ENCODE results near the gene APBA2.
"Not testable (repeated sequence)": the region's sequence is repeated elsewhere in the genome, so short reads cannot be mapped to it uniquely, and the experiment has no call there.

APBA2 gene

GRCh38 chr15:28888900-28889299, 3.1 kb downstream of the APBA2 start:
- no peak for DNase-seq (ENCODE audit: extremely low spot score)
- TF ChIP-seq CTCF (IDR thresholded peaks at IDR 0.05; ENCODE audit: control extremely low read depth, extremely low read depth, low read depth, missing control alignments): no peak
- CTCF ChIA-PET: no interaction called here
- POLR2A ChIA-PET: no interaction called here

- no peak for DNase-seq (ENCODE audit: extremely low spot score)
- ChIA-PET POLR2A (no interaction called here), CTCF (no interaction called here)
Observed at GRCh38 chr15:28889346-28889745, 3.6 kb downstream of the APBA2 start.

GRCh38 chr15:28889871-28890270, 4.1 kb downstream of the APBA2 start:
- DNase-seq (ENCODE audit: extremely low spot score); CTCF ChIA-PET; POLR2A ChIA-PET: not testable (repeated sequence)

More at GRCh38 chr15:28889346-28889745, 3.6 kb downstream of the APBA2 start:
- no peak for TF ChIP-seq CTCF (IDR thresholded peaks at IDR 0.05; ENCODE audit: control extremely low read depth, extremely low read depth, low read depth, missing control alignments)

GRCh38 chr15:28890291-28890690, 4.5 kb downstream of the APBA2 start:
- DNase-seq (ENCODE audit: extremely low spot score); POLR2A ChIA-PET; CTCF ChIA-PET: not testable (repeated sequence)

GRCh38 chr15:28890711-28891495, 5.1 kb downstream of the APBA2 start:
- no peak for TF ChIP-seq CTCF (IDR thresholded peaks at IDR 0.05; ENCODE audit: control extremely low read depth, extremely low read depth, low read depth, missing control alignments)
- POLR2A ChIA-PET: no interaction called here
- CTCF ChIA-PET: no interaction called here
- no peak for DNase-seq (ENCODE audit: extremely low spot score)

- CTCF ChIA-PET: no interaction called here
Observed at GRCh38 chr15:28891588-28891987, 5.8 kb downstream of the APBA2 start.

GRCh38 chr15:28892789-28893610, 7.2 kb downstream of the APBA2 start:
- ChIA-PET CTCF (no interaction called here), POLR2A (no interaction called here)
- DNase-seq (ENCODE audit: extremely low spot score): no peak
- no peak for TF ChIP-seq CTCF (IDR thresholded peaks at IDR 0.05; ENCODE audit: control extremely low read depth, extremely low read depth, low read depth, missing control alignments)

More at GRCh38 chr15:28891588-28891987, 5.8 kb downstream of the APBA2 start:
- no peak for DNase-seq (ENCODE audit: extremely low spot score)
- POLR2A ChIA-PET: no interaction called here
- no peak for TF ChIP-seq CTCF (IDR thresholded peaks at IDR 0.05; ENCODE audit: control extremely low read depth, extremely low read depth, low read depth, missing control alignments)
